Hepatocyte (in vitro differentiated cells): ENCODE data around the gene RBM28. TPM values are rescaled to one million over a fixed set of nuclear protein-coding genes. Genes with fewer than 3 reads are reported as not detected.

Experiments
- DNase-seq: peaks from one replicate; pipeline ENCODE4 v3.0.0-alpha.2; 2016; ENCODE audit warnings: low spot score
- H2AFZ ChIP-seq: fragments of 200-600 bp; sonication (generic); 2 replicates; pipeline ENCODE4 v1.6.0; 2016; ENCODE audit warnings: antibody characterized with exemption, mild to moderate bottlenecking
- H3K27ac ChIP-seq: fragments of 200-600 bp; sonication (generic); 2 replicates; pipeline ENCODE4 v1.5.1; 2016; ENCODE audit warnings: mild to moderate bottlenecking
- H3K27me3 ChIP-seq: fragments of 200-600 bp; sonication (generic); 2 replicates; pipeline ENCODE4 v1.6.1; 2016
- H3K36me3 ChIP-seq: fragments of 200-600 bp; sonication (generic); replicated peaks from 2 replicates; pipeline ENCODE4 v1.5.1; 2016; ENCODE audit warnings: low read depth; ENCODE audit not compliant: insufficient read depth
- H3K4me1 ChIP-seq: fragments of 200-600 bp; sonication (generic); 2 replicates; pipeline ENCODE4 v1.5.1; 2016; ENCODE audit warnings: mild to moderate bottlenecking, moderate library complexity; ENCODE audit not compliant: insufficient read depth
- H3K4me2 ChIP-seq: fragments of 200-600 bp; sonication (generic); 2 replicates; pipeline ENCODE4 v1.6.0; 2016
- H3K4me3 ChIP-seq: fragments of 200-600 bp; sonication (generic); 2 replicates; pipeline ENCODE4 v1.5.1; 2016; ENCODE audit warnings: mild to moderate bottlenecking
- H3K79me2 ChIP-seq: fragments of 200-600 bp; sonication (generic); 2 replicates; pipeline ENCODE4 v1.6.0; 2017; ENCODE audit warnings: mild to moderate bottlenecking
- H3K9me2 ChIP-seq: fragments of 200-600 bp; sonication (generic); replicated peaks from 2 replicates; pipeline ENCODE4 v1.6.0; 2017; ENCODE audit warnings: mild to moderate bottlenecking; ENCODE audit not compliant: insufficient read depth
- H3K9me3 ChIP-seq: fragments of 200-600 bp; sonication (generic); 2 replicates; pipeline ENCODE4 v1.5.1; 2016; ENCODE audit warnings: low read depth, mild to moderate bottlenecking
- H4K20me1 ChIP-seq: fragments of 200-600 bp; sonication (generic); 2 replicates; pipeline ENCODE4 v1.6.0; 2016; ENCODE audit warnings: mild to moderate bottlenecking; ENCODE audit not compliant: insufficient read depth, poor library complexity, severe bottlenecking
- EZH2 ChIP-seq: fragments of 200-600 bp; sonication (generic); IDR thresholded peaks from 2 replicates; pipeline ENCODE4 v1.6.1; 2016; ENCODE audit warnings: antibody characterized with exemption, mild to moderate bottlenecking, borderline replicate concordance
- EZH2phosphoT487 ChIP-seq: fragments of 200-600 bp; sonication (generic); IDR thresholded peaks from one replicate; pipeline ENCODE4 v1.6.1; 2018; ENCODE audit warnings: antibody characterized with exemption, mild to moderate bottlenecking, low read depth, moderate library complexity; ENCODE audit not compliant: unreplicated experiment, severe bottlenecking
- WGBS: methylation state at CpG from one replicate; pipeline ENCODE4 v1.1.6; 2016; ENCODE audit warnings: low lambda C conversion rate; ENCODE audit errors: missing lambda C conversion rate; 5-methylcytosine and 5-hydroxymethylcytosine counted together
- polyA plus RNA-seq: library from polyadenylated mRNA; unstranded; fragments of >200 nt; fragmentation: Nextera tagmentation; extraction: Ambion mirVana; gene quantifications from 2 replicates; pipeline ENCODE4 v1.2.1, GENCODE V29; 2016
- total RNA-seq: library from RNA; depleted of rRNA; stranded (reverse); fragments of >200 nt; gene quantifications from 2 replicates; pipeline ENCODE4 v1.2.3, GENCODE V29; 2014
- TF ChIP-seq, protein P1 (sequence below): fragments of 200-600 bp; sonication (generic); IDR thresholded peaks from 2 replicates; pipeline ENCODE4 v1.5.1; 2016; ENCODE audit warnings: antibody characterized with exemption, mild to moderate bottlenecking; ENCODE audit not compliant: poor library complexity

Gene RBM28
- total and polyA plus RNA-seq, 2 experiments from 2014 or later = 19.3 to 26.4 TPM

DNA sequence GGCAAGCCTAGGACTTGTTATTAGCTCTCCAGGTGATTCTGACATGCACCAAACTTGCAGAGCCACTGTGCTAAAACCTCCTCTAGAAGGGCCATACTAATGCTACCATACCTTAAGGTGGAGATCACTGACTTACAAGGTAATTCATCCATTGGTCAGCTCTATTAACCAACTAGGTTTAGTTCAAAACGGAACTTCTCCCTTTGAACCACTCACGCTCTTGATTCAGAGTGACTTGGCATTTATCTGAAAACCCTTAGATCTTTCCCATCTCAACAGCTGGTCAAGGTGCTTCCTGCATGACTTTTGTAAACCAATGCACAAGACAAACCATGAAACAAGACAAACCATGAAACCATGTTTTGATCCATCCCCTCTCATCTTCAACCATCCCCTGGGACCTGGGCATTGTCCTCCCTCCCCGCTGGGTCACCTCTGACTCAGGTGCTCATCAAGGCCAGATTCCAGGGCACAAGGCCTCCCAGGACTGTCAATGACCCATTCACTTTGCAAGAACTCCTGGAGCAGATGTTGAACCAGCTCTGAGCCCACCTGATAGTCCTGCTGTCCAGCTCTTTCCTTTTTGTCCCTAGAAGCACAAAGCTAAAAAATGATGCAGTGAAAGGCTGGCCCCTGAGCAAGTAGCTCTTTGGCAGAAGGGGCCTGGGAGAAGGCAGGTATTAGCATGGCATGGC, 47.3 kb upstream of the RBM28 start:
- H3K4me3 ChIP-seq = no peak overlapping the region
- H4K20me1 ChIP-seq = no peaks in the 10 kb centered on the region
- no peak overlapping the region for H3K4me2 ChIP-seq
- H3K27ac ChIP-seq = no peak overlapping the region
- no peaks in the 10 kb centered on the region for H3K4me1 ChIP-seq
- H3K9me3 ChIP-seq = no peaks in the 10 kb centered on the region
- no peak overlapping the region for H2AFZ ChIP-seq
- TF ChIP-seq EZH2 (no peak), EZH2phosphoT487 (no peak)
- TF ChIP-seq, protein P1, sequence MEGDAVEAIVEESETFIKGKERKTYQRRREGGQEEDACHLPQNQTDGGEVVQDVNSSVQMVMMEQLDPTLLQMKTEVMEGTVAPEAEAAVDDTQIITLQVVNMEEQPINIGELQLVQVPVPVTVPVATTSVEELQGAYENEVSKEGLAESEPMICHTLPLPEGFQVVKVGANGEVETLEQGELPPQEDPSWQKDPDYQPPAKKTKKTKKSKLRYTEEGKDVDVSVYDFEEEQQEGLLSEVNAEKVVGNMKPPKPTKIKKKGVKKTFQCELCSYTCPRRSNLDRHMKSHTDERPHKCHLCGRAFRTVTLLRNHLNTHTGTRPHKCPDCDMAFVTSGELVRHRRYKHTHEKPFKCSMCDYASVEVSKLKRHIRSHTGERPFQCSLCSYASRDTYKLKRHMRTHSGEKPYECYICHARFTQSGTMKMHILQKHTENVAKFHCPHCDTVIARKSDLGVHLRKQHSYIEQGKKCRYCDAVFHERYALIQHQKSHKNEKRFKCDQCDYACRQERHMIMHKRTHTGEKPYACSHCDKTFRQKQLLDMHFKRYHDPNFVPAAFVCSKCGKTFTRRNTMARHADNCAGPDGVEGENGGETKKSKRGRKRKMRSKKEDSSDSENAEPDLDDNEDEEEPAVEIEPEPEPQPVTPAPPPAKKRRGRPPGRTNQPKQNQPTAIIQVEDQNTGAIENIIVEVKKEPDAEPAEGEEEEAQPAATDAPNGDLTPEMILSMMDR = no peak
- H3K79me2 ChIP-seq = no peaks in the 10 kb centered on the region
- no peaks in the 10 kb centered on the region for H3K9me2 ChIP-seq
- H3K36me3 ChIP-seq = no peaks in the 10 kb centered on the region
- H3K27me3 ChIP-seq = peaks cover 3% of the 10 kb centered on the region
- 91% methylated on average over 3 of the region's 3 CpGs for WGBS
- DNase-seq = no peak

DNA sequence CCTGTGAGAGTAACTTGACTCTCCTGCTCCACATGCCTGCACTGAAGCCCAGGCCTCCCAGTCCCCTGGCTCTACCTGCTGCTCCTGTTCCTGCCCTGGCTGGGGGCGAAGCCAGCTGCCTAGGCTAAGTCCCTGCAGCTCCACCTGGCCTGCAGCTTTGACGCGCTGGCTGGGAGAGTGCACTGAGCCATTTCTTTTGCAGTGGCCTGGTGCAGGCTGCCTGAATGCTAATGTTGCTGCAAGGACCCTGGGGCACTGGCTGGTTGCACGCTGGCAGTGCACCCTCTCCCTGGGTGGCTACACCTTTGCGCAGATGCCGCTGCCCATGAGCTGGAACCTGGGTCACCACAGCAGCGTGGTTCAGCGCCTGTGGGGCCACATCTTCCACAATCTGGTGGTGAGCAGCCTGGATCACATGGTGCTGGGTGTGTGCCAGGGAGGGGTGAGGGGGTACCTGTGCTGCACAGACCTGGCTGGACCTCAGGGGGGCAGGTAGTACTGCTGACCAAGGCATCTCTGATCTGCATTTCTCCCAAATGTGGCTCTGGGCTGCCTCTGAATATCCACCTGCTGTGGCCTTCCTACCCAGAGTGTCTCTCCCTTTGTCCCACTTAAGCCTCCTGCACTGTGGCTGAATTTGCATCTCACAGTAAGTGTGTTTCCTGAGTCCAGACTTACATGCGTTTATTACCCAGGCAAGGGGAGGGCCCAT, 46.1 kb upstream of the RBM28 start:
- H3K9me3 ChIP-seq = no peaks in the 10 kb centered on the region
- H4K20me1 ChIP-seq = no peaks in the 10 kb centered on the region
- H3K27ac ChIP-seq = no peak overlapping the region
- H3K36me3 ChIP-seq = no peaks in the 10 kb centered on the region
- no peak for DNase-seq
- TF ChIP-seq EZH2phosphoT487 = no peak
- TF ChIP-seq, protein P1 = no peak
- no peak for TF ChIP-seq EZH2
- H3K79me2 ChIP-seq = no peaks in the 10 kb centered on the region
- H3K4me1 ChIP-seq = no peaks in the 10 kb centered on the region
- H3K4me2 ChIP-seq = no peak overlapping the region
- WGBS = 86% methylated on average over 9 of the region's 9 CpGs
- H2AFZ ChIP-seq = no peak overlapping the region
- H3K4me3 ChIP-seq = no peak overlapping the region
- H3K27me3 ChIP-seq = peaks cover 3% of the 10 kb centered on the region
- H3K9me2 ChIP-seq = no peaks in the 10 kb centered on the region

DNA sequence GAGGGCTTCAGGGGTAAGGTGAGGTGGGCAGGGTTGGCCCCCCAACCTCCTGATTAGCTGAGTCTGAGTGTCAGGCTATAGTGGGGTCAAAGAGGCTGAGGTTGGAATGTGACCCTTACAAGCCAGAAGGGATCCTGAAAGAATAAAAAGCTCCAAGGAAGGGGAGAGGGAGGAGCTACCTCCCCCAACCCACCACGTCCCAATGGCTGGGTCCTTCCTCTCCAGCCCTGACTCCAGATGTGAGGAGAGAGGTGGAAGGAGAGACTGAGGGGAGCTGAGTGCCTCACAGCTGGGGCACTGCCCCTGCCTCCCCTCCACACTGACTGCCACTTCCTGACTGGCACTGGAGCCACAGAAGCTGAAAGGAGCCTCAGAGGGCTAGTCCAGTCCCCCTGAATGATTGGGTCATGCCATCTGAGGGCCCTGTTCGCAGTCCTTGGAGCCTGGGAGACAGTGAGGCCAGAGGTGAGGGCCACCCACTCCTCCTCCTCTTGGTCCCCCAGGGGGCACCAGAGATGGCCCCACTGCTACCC, 45.4 kb upstream of the RBM28 start:
- Histone ChIP-seq H3K9me3 (no peaks in the 10 kb centered on the region), H3K27me3 (peaks cover 3% of the 10 kb centered on the region), H3K4me1 (no peaks in the 10 kb centered on the region), H3K79me2 (no peaks in the 10 kb centered on the region), H3K4me2 (no peak overlapping the region), H3K36me3 (no peaks in the 10 kb centered on the region), H3K9me2 (no peaks in the 10 kb centered on the region), H2AFZ (no peak overlapping the region), H3K4me3 (no peak overlapping the region), H3K27ac (no peak overlapping the region), H4K20me1 (no peaks in the 10 kb centered on the region)
- 50% methylated on average over 2 of the region's 2 CpGs for WGBS
- DNase-seq = no peak
- TF ChIP-seq EZH2phosphoT487 (no peak), EZH2 (no peak)
- TF ChIP-seq, protein P1 = no peak
